Endothelial cell of umbilical vein (primary cell): ENCODE measurements around the gene DHX9. TPM values are rescaled to one million over a fixed set of nuclear protein-coding genes. Genes with fewer than 3 reads are reported as not detected.

Experiments
- BruUV-seq: library from RNA; stranded (reverse); fragments of 400-500 nt; replicated peaks from 2 replicates; lab custom pipeline; 2021; lab: Mats Ljungman, UMichigan
- CTCF ChIA-PET: fragments of 300-600, 350-600 bp; sonication (Branson Sonifier 250); formaldehyde crosslinking; loops from one replicate; lab custom pipeline; 2021; ENCODE audit warnings: antibody characterized with exemption, inconsistent platforms; lab: Charles Lee
- POLR2A ChIA-PET: fragments of 300-600, 350-600 bp; sonication (Branson Sonifier 250); formaldehyde crosslinking; loops from one replicate; lab custom pipeline; 2021; ENCODE audit warnings: antibody characterized with exemption, inconsistent platforms; lab: Charles Lee
- DNase-seq: peaks from one replicate; pipeline ENCODE4 v3.0.0-alpha.2; 2011; ENCODE audit warnings: low read depth, low spot score
- FAIRE-seq: peaks from 2 replicates; lab custom pipeline; 2011; peaks lifted over from hg19 to GRCh38; lab: Jason Lieb, UNC
- H2AFZ ChIP-seq: 2 replicates; pipeline ENCODE4 v1.6.0; 2012; ENCODE audit warnings: low read depth, low read length, control low read depth, inconsistent platforms
- H3K27ac ChIP-seq: 2 replicates; pipeline ENCODE4 v1.5.1; 2011; ENCODE audit warnings: low read depth, mild to moderate bottlenecking, control low read depth, low read length, moderate library complexity; ENCODE audit not compliant: insufficient read depth
- H3K27me3 ChIP-seq, 2 experiments: 2 replicates each; pipeline versions ENCODE4 v1.6.0 to v1.6.1; 2011; ENCODE audit warnings: low read length in 2 of 2, mixed read lengths in 1 of 2; ENCODE audit not compliant: control insufficient read depth in 2 of 2, insufficient read depth in 2 of 2
- H3K36me3 ChIP-seq, 2 experiments: 2 replicates in 1 of 2; 3 replicates in 1 of 2; pipeline ENCODE4 v1.5.1; 2011; ENCODE audit warnings: low read length in 2 of 2, mild to moderate bottlenecking in 1 of 2, moderate library complexity in 1 of 2; ENCODE audit not compliant: control insufficient read depth in 2 of 2, insufficient read depth in 2 of 2; ENCODE audit errors: extremely low read depth in 1 of 2
- H3K4me1 ChIP-seq: 3 replicates; pipeline ENCODE4 v1.5.1; 2011; ENCODE audit warnings: mild to moderate bottlenecking, low read length; ENCODE audit not compliant: control insufficient read depth, insufficient read depth; ENCODE audit errors: extremely low read depth
- H3K4me2 ChIP-seq: 2 replicates; pipeline ENCODE4 v1.6.1; 2011; ENCODE audit warnings: low read length, control low read depth, mixed read lengths; ENCODE audit not compliant: insufficient read depth
- H3K4me3 ChIP-seq, 3 experiments: fragments of 200-600 bp in 1 of 3; sonication (generic), shearing (Covaris generic) in 1 of 3; replicated peaks in 1 of 3; 2 replicates each; pipeline ENCODE4 v1.5.1; 2011 to 2016; ENCODE audit warnings: control low read depth in 3 of 3, low read length in 3 of 3, mild to moderate bottlenecking in 2 of 3, inconsistent platforms in 1 of 3, low read depth in 1 of 3, moderate library complexity in 1 of 3; ENCODE audit not compliant: insufficient read depth in 1 of 3
- H3K79me2 ChIP-seq: 2 replicates; pipeline ENCODE4 v1.6.0; 2012; ENCODE audit warnings: low read length, inconsistent platforms; ENCODE audit not compliant: control insufficient read depth, insufficient read depth
- H3K9ac ChIP-seq: replicated peaks from 2 replicates; pipeline ENCODE3; 2011; ENCODE audit warnings: low read length, control low read depth; ENCODE audit not compliant: insufficient read depth; ENCODE audit errors: extremely low read depth
- H3K9me1 ChIP-seq: replicated peaks from 3 replicates; pipeline ENCODE4 v1.6.0; 2011; ENCODE audit warnings: mild to moderate bottlenecking, low read length; ENCODE audit not compliant: control insufficient read depth, insufficient read depth; ENCODE audit errors: extremely low read depth
- H3K9me3 ChIP-seq: replicated peaks from 2 replicates; pipeline ENCODE4 v1.5.1; 2012; ENCODE audit warnings: low read length, inconsistent platforms; ENCODE audit not compliant: control insufficient read depth, insufficient read depth
- H4K20me1 ChIP-seq: replicated peaks from 2 replicates; pipeline ENCODE3; 2011; ENCODE audit warnings: mild to moderate bottlenecking, low read length; ENCODE audit not compliant: control insufficient read depth, insufficient read depth; ENCODE audit errors: extremely low read depth
- EZH2 ChIP-seq: IDR thresholded peaks from 2 replicates; pipeline ENCODE4 v1.6.1; 2012; ENCODE audit warnings: borderline replicate concordance, low read depth, mild to moderate bottlenecking, moderate library complexity, low read length, inconsistent platforms; ENCODE audit not compliant: severe bottlenecking
- FOS ChIP-seq: IDR thresholded peaks from 2 replicates; pipeline ENCODE4 v1.6.1; 2011; ENCODE audit warnings: mild to moderate bottlenecking, low read length, moderate library complexity, borderline replicate concordance; ENCODE audit not compliant: insufficient read depth
- GATA2 ChIP-seq: IDR thresholded peaks from 2 replicates; pipeline ENCODE4 v1.7.0; 2011; ENCODE audit warnings: low read depth, mild to moderate bottlenecking, moderate library complexity, mixed read lengths, low read length; ENCODE audit not compliant: insufficient read length, insufficient read depth
- JUN ChIP-seq: IDR thresholded peaks from 2 replicates; pipeline ENCODE4 v1.6.1; 2011; ENCODE audit warnings: borderline replicate concordance, low read depth; ENCODE audit not compliant: insufficient read length, insufficient read depth
- MYC ChIP-seq: IDR thresholded peaks from one replicate; pipeline ENCODE4 v1.6.1; 2011; ENCODE audit warnings: mild to moderate bottlenecking, low read depth, low read length
- POLR2A ChIP-seq: IDR thresholded peaks from 2 replicates; pipeline ENCODE4 v1.6.1; 2012; ENCODE audit warnings: low read depth, mild to moderate bottlenecking, control low read depth, low read length
- POLR2AphosphoS5 ChIP-seq: IDR thresholded peaks from 2 replicates; pipeline ENCODE4 v1.6.1; 2012; ENCODE audit warnings: low read depth, mild to moderate bottlenecking, control low read depth, low read length, moderate library complexity; ENCODE audit not compliant: insufficient read depth
- dilution Hi-C: fragments of 300-500 bp; cut with MboI; formaldehyde crosslinking; loops from one replicate; pipeline ENCODE4 v1.15.0; 2019; ENCODE audit warnings: low sequenced_read_pairs; ENCODE audit not compliant: extremely low pct_ligation_motif_present
- intact Hi-C: fragments of 100-400 bp; cut with micrococcal nuclease; formaldehyde crosslinking; loops from one replicate; pipeline ENCODE4 v1.10.0; 2022
- polyA plus RNA-seq, 4 experiments: library from polyadenylated mRNA; depleted of rRNA in 3 of 4; stranded (reverse) in 3 of 4; unstranded in 1 of 4; fragments of >200 nt; gene quantifications; 2 replicates each; pipeline versions ENCODE4 v1.2.1 to v1.2.3, GENCODE V29; 2011 to 2012; ENCODE audit warnings: missing spikeins in 1 of 4
- total RNA-seq: library from RNA; stranded (reverse); gene quantifications from 2 replicates; pipeline ENCODE4 v1.2.3, GENCODE V29; 2021
- TF ChIP-seq, protein P1 (sequence below), 2 donors: IDR thresholded peaks; 1 replicate in 1 of 2; 2 replicates in 1 of 2; pipeline ENCODE4 v1.5.1; 2011; ENCODE audit warnings: low read length in 2 of 2, mild to moderate bottlenecking in 2 of 2, moderate library complexity in 2 of 2, control low read depth in 1 of 2, inconsistent platforms in 1 of 2, low read depth in 1 of 2; ENCODE audit not compliant: insufficient read depth in 1 of 2; ENCODE audit errors: extremely low read depth in 1 of 2
- TF ChIP-seq, protein P2 (sequence below): IDR thresholded peaks from 2 replicates; pipeline ENCODE4 v1.6.1; 2011; ENCODE audit not compliant: insufficient read depth, insufficient read length

DHX9 gene
- total and polyA plus RNA-seq, 2 donors (not counting 3 experiments of a cell fraction or from before 2014, with no cell fraction given): 142 to 220 TPM

DNA sequence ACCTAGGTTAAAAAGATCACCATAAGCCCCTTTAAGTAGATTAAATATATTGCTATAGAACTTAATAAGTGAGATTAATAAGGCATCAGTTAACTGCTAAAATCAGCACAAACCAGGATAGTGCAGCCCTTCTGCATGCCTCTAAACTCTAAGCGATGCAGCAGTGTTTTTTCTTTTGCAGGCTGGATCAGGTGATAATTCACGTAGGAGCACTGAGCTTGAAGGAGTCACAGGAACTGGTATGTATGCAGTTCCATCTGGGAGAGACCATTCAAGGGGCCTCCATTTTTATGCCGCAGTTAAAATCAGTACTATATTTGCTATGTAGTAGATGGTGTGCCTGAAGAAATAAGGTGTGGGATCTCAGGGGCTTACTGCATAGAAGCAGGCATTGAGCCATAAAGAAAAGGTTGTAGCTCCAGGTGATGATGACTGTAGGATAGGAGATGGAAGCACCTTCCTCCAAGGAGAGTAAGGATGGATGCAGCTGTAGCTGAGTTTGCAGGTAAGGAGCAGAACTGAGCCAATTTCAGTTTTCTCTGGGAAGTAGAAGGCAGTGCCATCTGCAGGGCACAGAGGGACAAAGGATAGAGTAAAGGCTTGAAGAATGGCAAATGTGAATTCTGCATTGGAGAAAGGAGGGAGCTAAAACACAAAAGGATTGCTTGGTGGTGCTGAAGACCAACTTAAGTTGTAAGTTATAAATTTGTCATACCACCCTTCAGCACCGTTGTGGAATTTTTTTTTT lies 27.0 kb upstream of the DHX9 start:
- Histone ChIP-seq H3K4me3 (no peak overlapping the region), H3K79me2 (no peaks in the 10 kb centered on the region), H2AFZ (no peak overlapping the region), H3K36me3 (no peaks in the 10 kb centered on the region), H3K27me3 (no peaks in the 10 kb centered on the region), H3K9ac (no peak overlapping the region), H4K20me1 (no peaks in the 10 kb centered on the region), H3K9me1 (no peaks in the 10 kb centered on the region), H3K9me3 (no peaks in the 10 kb centered on the region), H3K27ac (no peak overlapping the region), H3K4me1 (no peaks in the 10 kb centered on the region), H3K4me2 (no peak overlapping the region)
- intact Hi-C loops (no loop called here), dilution Hi-C loops (no loop called here)
- no peak for FAIRE-seq
- POLR2A ChIA-PET: no interaction called here
- TF ChIP-seq, protein P1, sequence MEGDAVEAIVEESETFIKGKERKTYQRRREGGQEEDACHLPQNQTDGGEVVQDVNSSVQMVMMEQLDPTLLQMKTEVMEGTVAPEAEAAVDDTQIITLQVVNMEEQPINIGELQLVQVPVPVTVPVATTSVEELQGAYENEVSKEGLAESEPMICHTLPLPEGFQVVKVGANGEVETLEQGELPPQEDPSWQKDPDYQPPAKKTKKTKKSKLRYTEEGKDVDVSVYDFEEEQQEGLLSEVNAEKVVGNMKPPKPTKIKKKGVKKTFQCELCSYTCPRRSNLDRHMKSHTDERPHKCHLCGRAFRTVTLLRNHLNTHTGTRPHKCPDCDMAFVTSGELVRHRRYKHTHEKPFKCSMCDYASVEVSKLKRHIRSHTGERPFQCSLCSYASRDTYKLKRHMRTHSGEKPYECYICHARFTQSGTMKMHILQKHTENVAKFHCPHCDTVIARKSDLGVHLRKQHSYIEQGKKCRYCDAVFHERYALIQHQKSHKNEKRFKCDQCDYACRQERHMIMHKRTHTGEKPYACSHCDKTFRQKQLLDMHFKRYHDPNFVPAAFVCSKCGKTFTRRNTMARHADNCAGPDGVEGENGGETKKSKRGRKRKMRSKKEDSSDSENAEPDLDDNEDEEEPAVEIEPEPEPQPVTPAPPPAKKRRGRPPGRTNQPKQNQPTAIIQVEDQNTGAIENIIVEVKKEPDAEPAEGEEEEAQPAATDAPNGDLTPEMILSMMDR (IDR thresholded peaks at IDR 0.05; ENCODE audit: extremely low read depth in 1 of 2, insufficient read depth in 1 of 2, low read depth in 1 of 2, low read length in 2 of 2): no peak
- TF ChIP-seq, protein P2, sequence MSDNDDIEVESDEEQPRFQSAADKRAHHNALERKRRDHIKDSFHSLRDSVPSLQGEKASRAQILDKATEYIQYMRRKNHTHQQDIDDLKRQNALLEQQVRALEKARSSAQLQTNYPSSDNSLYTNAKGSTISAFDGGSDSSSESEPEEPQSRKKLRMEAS: no peak
- no peak for DNase-seq
- BruUV-seq: no TSS peak
- CTCF ChIA-PET: interaction anchor here (0.8 to 1.2 kb wide), 2 partner anchors 17 to 211 kb away, joined by 3 read pairs; no protein-coding TSS in a partner anchor

DNA sequence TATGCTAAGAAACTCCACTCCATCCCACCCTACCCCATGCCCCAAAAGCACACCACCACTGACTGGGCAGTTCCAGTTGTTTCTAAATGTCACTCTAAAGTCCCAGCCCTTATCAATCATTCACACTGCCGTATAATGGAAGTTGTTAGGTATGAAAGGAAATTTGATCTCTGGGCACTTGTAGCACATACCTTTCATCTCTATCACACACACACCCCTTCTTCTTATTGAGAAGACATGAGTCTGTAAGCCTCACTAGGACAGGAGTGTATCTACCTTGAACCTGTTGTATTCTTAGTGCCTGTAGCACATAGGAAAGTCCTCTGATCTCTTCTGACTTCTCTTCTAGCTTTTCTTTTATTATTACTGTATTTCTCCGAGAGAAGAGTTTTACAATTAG lies 22.3 kb upstream of the DHX9 start:
- intact Hi-C loops: no loop called here
- DNase-seq (no peak), FAIRE-seq (no peak)
- Histone ChIP-seq H2AFZ (no peak overlapping the region), H3K9me1 (no peaks in the 10 kb centered on the region), H3K4me3 (no peak overlapping the region), H3K79me2 (no peaks in the 10 kb centered on the region), H3K9ac (no peak overlapping the region), H3K9me3 (no peaks in the 10 kb centered on the region), H3K36me3 (no peaks in the 10 kb centered on the region), H4K20me1 (no peaks in the 10 kb centered on the region), H3K27ac (no peak overlapping the region), H3K4me1 (no peaks in the 10 kb centered on the region), H3K27me3 (no peaks in the 10 kb centered on the region), H3K4me2 (no peak overlapping the region)
- dilution Hi-C loops: no loop called here
- TF ChIP-seq GATA2 (no peak), FOS (no peak), POLR2A (no peak), JUN (no peak), MYC (no peak), EZH2 (no peak), POLR2AphosphoS5 (no peak)
- TF ChIP-seq, protein P1 (IDR thresholded peaks at IDR 0.05; ENCODE audit: extremely low read depth in 1 of 2, insufficient read depth in 1 of 2, low read depth in 1 of 2, low read length in 2 of 2): no peak
- TF ChIP-seq, protein P2: no peak
- CTCF ChIA-PET: no interaction called here
- POLR2A ChIA-PET: no interaction called here
- no TSS peak for BruUV-seq
